HG03280 (cell line): ENCODE data around the gene ATF6B.

Experiments
- ATAC-seq: cut with Tn5 transposase; IDR thresholded peaks from one replicate; pipeline ENCODE4 v1.9.1; 2021; ENCODE audit warnings: mild to moderate bottlenecking, moderate library complexity; ENCODE audit not compliant: unreplicated experiment

ATF6B gene

DNA sequence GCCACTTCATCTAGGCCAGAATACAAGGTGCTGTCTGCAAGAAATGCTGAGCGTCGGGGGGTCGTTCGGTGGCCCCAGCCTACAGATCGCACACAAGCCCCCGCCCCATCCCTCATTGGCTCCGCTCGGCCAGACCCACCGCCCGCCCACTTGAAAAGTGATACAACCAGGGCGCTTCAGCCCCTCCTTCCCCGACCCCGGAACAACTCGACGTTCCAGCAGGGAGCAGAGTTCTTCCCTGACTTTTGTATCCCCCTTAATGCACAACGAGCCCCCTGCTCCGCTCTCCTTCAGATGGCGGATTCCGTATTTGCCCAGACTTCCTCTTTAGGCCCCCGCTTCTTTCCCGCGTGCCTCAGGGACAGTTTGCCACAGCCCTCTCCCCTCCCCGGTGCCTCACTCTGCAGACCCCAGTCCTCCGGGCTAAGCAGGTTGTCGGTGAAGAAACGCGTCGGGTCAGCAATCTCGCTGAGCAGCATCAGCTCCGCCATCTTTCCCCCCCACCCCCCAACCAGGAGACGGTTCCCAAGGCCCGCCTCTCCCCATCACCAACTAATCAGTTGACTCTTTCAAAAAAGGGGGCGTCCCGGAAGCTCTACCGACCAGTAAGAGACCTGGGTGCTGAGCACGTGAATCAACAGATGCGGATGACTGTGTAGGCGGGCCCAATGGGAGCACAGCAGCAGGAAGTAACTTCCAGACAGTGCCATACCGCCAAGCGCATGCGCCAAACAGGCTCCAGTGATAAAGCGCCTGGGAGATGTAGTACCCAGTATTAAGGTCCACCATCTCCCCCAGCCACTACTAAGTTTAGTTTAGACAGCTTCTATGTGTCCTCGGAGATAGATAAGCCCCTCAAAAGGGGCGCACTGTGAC, at the start of gene ATF6B:
Gene ATF6B, minus strand, starts transcription at position 530 of the 876 bp plus-strand sequence. Its CDS starts 39 bp downstream, at position 491.
- ATAC-seq = peak; percentile 88

DNA sequence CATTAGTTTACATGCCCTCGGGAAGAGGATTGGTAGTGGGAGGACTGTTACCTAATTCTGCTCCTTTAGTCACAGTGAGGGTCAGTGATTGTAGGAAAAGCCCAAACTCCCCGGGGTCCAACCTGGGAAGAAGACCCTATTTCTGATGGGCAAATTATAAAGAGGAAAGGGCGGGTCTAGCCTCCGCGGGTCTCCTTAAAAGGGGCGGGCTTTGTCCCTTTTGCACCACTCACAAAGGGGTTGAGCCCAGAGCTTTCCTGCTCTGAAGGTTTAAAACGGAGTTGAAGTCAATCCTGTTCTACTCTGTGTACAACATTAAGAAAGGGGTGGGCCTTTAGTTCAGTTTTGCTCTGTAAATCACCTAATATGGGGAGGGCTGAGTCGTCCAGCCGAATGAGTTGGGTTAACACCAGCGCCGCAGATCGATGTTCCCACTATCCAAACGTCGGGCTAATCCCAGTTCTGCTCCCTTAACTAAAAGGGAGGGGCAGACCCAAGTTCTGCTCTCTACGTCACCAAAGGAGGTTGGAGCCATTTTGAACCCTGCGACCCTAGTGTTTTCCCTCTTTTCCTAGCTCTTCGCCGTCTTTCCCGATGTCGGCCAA, 49.2 kb upstream of the ATF6B start:
- ATAC-seq = no peak

DNA sequence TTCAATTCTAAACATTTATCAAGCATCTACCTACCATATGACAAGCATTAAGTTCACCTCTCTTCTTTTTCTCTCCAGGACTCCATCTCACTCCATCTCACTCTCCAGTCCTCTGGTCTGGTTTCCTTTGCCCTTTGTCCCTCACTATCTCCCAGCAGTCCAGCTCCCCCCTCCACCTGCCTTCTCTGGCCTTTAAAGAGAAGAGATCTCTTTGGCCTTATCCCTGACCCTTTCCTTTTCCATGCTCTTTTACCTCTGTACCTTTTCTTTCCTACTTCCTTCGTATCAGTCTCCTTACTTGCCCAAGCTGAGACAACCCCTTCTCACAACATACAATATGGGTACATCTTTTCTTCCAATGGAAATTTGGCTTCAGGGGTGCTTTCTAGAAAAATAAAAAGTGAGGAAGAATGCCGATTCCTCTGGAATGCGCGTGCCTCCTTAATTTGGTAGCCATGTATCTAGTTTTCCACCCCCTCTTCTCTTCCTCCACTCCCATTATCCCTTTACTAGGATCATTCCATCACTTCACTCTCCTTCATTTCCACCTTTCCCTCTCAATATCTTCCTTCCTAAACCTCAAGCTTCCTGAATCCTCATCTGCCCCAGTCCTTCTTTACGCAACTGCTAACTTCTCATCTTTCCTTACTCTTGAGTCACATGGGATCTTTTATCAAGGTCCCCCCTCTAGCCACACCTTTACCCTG, 48.6 kb upstream of the ATF6B start:
- ATAC-seq = no peak

DNA sequence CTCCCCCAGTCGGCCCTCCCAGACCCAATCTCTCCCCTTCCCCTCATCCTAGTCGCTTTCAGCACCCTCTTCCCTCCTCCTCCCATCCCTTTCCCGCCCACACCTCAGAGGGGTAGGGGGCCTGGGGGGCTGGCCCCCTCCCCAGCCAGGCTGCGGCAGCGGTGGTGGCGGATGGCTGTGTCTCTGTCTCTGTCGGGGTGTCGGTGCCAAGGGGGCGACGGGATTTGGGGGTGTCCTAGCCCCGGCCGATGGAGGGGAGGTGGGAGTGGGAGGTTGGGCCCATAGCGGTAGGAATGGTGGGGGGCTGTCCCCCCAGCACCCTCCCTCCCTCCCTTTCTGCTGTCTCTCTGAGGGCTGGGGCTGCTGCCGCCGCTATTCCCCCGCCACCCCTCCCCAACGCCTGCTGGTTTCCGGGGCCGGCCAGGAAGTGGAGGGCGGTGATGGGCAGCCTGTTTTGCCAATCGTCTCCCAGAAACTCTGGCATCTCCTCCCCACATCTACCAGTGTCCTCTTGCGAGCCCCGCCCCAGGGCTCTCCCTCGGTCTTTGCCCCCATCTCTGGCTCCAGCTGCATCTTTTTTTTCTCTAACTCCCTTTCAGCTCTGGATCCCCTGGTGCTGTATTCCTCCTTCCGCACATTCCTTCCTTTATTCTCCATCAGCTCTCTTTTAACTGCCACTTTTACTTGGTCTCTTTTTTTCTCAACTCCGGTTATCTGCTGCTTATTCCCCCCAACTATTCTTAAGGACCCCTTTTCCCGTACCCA, 47.8 kb upstream of the ATF6B start, which contains the start of gene AGPAT1:
Gene AGPAT1, minus strand, starts transcription at position 374 of the 765 bp plus-strand sequence. CDS start 4,588 bp downstream, outside the sequence.
- peak; percentile 42 for ATAC-seq

DNA sequence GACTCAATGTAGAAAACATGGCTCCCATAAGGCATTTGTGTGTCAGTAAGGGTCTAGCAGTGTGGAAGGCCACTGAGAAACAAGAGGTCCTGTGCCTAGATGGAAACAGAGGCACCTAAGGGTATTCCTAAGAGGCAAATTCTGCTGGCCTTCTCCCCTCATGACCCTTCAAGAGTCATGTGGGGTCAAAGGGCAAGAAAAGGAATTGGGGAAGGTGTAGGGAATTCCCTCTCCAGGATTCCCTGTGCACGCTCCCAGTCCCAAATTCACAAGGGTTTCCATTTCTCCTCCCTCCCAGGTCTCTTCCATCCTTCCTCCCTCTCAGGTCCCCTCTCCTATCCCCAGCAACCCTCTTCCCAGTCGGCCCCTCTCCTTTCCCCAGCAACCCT, 47.3 kb upstream of the ATF6B start:
- no peak for ATAC-seq

DNA sequence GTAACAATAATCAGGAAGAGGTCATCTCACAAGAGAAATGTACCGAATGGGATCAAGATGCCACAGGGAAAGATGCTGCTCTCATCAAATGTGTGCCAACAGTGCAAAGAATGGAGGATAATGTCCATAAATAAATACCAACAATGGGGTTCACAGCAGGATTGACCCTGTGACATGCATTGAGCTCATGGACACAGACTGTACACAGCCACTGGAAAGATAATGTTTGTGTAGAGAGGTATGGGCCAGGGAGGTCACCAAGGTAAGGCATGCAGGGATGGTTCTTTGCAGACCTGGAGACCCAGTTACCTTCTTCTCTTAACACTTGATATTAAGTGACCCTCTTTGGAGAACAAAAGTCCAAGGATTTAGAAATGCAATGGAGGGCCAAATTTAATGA, 46.4 kb upstream of the ATF6B start:
- ATAC-seq = no peak

DNA sequence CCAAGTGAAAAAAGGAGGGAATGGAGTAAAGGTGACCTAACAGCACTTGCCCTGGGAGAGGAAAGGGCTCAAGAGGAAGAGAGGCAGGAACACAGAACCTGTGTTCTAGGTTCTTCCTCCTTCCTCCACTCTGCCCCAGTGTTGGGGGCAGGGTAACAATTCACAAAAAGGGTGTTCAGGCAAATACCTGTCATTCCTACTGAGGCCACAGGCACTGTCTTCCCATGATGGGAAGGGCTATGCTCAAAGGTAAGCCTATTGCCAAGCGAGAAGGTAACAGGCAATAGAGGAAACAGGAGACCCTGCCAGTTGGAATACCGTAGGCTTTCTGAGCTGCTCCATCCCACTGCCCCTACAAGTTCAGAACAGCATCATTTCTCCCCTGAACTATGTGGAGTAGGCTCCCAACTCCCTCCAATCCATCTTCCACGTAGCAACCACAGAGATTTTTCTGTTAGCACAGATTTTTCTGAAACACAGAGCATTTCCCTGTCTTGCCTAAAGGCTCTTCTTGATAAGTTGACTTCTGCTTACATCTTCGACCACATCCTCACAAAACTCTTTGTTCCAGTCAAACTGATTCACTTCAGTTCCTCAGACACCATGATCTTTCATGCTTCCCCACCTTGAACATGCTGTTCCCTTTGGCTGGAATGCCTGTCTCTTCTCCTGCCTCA, 45.1 kb upstream of the ATF6B start:
- ATAC-seq = no peak

DNA sequence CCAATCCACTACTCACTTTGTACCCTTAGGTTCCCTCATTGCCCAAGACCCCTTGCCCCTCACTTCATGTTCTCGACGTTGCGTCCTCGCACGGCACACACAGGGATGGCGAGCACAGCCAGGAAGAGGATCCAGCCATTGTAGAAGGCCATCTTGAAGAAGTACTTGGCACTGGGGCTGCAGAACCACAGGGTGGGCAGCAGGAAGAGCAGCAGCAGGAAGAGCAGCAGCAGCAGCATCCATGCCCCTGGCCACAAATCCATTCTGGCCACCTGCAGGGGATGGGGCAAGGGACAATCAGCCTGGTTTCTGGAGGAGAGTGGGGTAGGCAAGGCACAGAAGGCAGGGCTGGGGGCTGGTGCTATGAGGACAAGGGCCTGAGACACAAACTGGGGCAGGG, 43.2 kb upstream of the ATF6B start:
- ATAC-seq = no peak

DNA sequence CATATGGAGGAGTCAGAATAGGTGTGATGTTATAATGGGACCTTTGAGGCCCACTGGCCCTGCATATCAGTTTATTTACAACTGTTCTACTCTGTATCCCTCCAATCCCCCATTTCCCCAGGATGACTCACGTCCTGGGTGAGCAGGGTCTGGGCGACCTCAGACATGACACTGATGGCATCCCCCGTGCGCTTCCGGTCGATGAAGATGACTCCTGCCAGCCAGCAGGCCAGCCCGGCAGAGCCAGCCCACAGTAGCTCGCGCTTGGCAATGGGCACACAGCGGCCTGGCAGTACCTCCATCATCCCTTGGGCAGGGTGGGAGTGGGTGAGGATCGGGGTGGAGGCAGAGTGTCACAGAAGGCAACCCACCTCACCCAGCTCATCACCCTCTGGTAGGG, 42.2 kb upstream of the ATF6B start:
- no peak for ATAC-seq

DNA sequence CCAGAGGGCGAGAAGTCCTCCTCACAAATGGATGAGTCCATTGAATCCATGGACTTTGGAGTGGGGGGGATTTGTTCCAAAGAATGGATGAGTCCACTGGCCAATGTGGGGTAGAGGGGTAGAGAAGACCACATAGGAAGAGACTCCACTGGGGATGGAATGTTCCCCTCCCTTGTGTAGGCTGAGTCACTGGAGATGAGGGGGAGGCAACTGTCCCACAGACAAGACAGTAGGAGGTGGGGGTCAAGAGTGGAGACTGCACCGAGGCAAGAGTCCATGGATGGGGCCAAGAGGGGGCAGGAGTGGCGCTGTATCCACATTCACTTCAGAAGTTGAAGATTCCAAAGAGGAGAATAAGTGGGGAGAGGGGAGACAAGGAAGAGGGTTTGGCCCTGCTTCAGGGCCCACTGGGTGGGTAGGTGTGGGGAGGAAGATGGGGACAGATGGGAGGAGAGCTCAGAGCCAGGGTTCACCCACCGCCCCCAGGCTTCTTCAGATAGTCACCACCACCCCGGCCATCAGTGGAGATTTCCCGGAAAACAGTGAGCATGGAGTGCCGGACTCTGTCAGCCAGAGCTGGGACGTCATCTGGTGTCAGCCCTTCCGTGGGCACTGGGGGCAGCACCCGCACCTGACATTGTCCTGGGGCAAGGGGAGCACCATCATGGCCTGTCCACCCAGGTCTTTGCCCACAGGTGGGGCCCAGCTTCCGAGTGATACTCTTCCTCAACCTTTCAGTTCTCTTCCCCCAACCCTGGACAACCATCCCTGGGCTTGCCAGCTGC, 41.0 kb upstream of the ATF6B start:
- no peak for ATAC-seq

DNA sequence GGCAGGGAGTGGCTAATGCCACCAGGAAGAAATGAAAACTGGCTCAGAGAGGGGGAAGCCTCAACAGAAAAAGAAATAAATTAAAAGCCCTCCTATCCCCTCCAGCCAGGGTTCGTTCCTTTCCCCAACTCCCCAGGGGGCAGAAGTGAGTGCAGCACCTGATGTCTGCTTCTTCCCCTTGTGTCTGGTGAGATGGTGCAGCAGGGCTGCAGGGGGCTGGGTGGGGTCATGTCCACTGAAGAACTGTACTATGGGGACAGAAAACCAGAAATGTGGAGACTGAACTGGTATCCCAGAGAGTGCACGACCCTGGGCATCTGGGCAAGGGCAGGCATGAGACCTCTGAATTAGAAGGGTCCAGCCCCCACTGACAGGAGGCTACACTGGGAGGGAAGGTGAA, 40.3 kb upstream of the ATF6B start:
- ATAC-seq = no peak

DNA sequence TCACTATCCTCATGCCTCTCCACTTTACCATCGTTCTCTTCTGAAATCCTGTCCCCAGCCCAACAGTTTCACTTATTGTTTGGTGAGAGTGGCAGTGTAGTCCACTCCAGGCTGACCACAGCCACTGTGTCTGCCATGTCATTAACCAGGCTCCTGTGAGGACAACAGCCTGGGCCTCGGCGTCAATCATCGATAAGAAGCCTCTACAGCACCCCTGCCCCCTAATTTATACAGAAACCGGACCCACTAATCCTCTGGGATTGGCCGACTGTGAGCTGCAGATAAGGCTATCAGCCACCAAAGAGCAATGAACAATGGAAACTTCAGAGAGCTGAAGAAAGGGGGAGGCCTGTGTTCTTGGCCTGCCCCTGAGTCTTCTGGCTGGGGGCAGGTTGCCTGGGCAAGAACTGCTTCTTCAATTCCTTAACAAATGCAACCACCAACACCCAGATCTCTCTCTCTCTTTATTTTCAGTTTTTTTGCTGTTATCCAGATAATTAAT, 39.8 kb upstream of the ATF6B start:
- ATAC-seq = no peak

DNA sequence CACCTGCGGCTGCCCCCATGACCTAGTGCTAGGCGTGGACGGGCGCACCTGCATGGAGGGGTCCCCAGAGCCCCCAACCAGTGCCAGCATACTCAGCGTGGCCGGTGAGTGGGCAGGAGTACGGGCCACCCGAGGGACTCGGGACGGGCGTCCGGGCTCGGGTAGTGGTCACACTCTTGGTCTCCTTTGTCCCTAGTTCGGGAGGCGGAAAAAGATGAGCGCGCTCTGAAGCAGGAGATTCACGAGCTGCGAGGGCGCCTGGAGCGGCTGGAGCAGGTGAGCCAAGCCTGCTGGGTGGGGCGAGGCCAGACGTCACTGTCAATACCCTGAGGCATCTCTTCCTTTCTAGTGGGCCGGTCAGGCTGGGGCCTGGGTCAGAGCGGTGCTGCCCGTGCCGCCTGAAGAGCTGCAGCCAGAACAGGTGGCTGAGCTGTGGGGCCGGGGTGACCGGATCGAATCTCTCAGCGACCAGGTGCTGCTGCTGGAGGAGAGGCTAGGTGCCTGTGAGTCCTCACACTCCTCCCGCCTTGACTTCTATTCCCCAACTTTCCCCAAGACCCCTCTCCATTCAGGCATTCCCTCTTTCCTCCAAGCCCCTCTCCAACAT, 39.2 kb upstream of the ATF6B start:
- ATAC-seq = no peak

DNA sequence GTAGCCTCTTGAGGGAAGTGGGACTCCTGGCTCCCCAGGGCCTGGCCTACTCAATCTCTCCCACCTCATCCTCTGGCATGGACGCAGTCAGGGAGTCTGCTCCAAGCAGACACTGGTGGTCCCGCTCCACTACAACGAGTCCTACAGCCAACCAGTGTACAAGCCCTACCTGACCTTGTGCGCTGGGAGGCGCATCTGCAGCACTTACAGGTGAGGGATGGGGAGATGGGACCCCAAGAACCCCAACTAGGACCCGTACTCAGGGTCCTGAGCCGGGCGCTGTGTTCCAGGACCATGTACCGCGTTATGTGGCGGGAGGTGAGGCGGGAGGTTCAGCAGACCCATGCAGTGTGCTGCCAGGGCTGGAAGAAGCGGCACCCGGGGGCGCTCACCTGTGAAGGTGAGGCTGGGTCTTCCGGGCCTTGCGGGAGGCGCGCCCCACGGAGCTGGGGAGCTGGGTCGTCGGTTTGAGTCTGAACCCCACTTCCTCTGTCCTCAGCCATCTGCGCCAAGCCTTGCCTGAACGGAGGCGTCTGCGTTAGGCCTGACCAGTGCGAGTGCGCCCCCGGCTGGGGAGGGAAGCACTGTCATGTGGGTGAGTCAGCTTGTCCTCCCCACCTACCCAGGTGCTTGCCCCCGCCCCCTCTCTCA, 38.5 kb upstream of the ATF6B start:
- no peak for ATAC-seq

DNA sequence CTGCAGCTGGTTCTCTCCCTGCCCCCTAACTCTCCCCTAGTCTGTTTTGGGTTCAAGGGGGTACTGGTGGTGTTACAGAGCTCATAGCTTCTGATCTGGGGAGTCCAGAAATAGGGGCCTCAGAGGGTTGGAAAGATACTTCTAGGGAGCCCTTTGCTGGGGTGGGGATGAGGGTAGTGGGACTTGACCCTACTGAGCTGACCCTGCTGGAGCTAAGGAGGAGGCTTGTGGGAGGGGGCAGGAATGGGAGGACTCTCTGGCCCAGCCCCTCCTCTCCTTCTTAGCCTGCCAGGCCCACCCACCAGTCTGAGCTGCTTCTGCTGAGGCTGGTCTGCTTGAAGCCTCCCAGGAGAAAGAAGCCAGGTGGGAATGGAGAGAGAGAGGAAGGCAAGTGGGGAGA, 36.2 kb upstream of the ATF6B start, which contains the start of gene EGFL8:
Gene EGFL8, plus strand, starts transcription at position 301 of the 400 bp plus-strand sequence. CDS start 1,571 bp downstream, outside the sequence.
- no peak for ATAC-seq

DNA sequence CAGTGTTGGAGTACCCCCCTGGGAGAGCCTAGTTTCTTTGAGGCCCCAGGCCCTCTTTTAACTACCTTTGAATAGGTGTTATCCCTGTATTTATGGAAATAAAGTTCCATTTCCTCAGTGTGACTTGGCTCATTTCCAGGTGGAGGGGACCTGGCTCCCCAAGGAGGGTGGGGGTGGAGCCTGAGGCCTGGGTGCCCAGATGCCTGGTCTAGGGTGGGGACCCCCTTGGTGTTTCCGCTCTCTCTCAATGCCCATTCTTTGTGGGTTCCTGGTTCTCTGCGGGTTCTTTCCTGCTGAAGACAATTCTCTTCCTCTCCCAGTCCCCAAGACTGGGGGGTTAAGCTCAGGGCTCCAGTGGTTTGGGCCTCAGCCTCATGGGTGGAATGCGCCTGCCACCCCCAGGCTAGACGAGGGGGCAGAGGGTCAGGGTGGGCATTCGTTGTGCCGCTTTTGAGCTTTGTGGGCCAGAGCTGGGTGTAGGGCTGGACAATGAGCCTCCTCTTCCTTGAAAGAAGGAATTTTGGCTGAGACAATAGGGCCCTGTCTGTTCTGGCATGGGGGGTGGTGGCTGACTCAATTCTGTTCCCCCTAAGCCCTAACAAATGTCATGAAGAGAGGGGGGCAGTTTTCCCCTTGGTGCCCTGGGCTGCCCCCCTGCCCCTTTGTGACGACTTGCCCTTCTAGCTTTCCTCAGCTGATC, 35.7 kb upstream of the ATF6B start:
- no peak for ATAC-seq

DNA sequence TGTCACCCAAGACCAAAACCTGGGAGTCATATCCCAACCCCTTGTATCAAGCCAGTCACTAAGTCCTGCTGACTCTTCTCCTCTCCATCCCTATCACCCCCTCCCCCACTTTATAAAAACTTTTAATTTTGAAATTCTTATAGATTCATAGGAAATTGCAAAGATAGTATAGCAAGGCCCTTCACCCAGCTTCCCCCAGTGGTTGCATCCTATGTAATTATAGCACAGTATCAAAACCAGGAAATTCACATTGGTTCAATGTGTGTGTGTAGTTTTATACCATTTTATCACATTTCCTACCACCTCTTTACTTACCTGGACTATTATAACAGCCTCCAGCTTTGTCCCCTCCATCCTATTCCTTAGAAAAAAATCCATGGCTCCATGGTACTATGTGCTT, 30.0 kb upstream of the ATF6B start:
- ATAC-seq = no peak

DNA sequence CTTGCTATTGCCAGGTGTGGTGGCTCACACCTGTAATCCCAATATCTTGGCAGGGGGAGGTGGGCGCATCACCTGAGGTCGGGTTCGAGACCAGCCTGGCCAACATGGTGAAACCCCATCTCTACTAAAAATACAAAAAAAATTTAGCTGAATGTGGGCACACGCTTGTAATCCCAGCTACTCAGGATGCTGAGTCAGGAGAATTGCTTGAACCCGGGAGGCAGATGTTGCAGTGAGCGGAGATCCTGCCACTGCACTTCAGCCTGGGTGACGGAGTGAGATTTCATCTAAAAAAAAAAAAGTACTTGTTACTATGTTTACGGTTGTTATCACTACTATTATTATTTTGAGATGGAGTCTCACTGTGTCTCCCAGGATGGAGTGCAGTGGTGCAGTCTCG, 28.8 kb upstream of the ATF6B start:
- ATAC-seq = no peak
